HEK293 (cell line): ENCODE results near the gene SLFNL1.
A peak's percentile ranks its signal among the peaks of the same experiment; 100 is the strongest.

Source experiments
- CTCF ChIA-PET: fragments of 350-600 bp; formaldehyde crosslinking; extraction: SDS; loops from one replicate; lab custom pipeline; 2021; ENCODE audit warnings: antibody characterized with exemption; lab: Yijun Ruan, JAX
- POLR2A ChIA-PET: fragments of 300-600 bp; formaldehyde crosslinking; extraction: SDS; loops from one replicate; lab custom pipeline; 2020; ENCODE audit warnings: antibody characterized with exemption, inconsistent platforms; lab: Yijun Ruan, JAX
- H3K27ac ChIP-seq: fragments of 200-500 bp; sonication (Bioruptor generic); 2 replicates; pipeline ENCODE4 v1.5.1; 2014; ENCODE audit warnings: low read depth, low read length, control low read depth, inconsistent platforms; ENCODE audit errors: extremely low read depth
- H3K36me3 ChIP-seq, 2 experiments: fragments of 200-500 bp in 1 of 2; sonication (Bioruptor generic) in 1 of 2; 1 replicate in 1 of 2; 2 replicates in 1 of 2; pipeline ENCODE4 v1.5.1; 2014 to 2017; ENCODE audit warnings: inconsistent platforms in 2 of 2, low read length in 2 of 2; ENCODE audit not compliant: control insufficient read depth in 2 of 2, insufficient read depth in 1 of 2
- H3K4me1 ChIP-seq: fragments of 200-500 bp; sonication (Bioruptor generic); 2 replicates; pipeline ENCODE4 v1.5.1; 2014; ENCODE audit warnings: mild to moderate bottlenecking, low read length, inconsistent platforms; ENCODE audit not compliant: control insufficient read depth, insufficient read depth
- H3K4me3 ChIP-seq: 2 replicates; pipeline ENCODE4 v1.5.1; 2011; ENCODE audit warnings: low read depth, mild to moderate bottlenecking, control low read depth, low read length, moderate library complexity
- H3K9me3 ChIP-seq: fragments of 200-500 bp; sonication (Bioruptor generic); 2 replicates; pipeline ENCODE4 v1.5.1; 2014; ENCODE audit warnings: low read depth, low read length, inconsistent platforms; ENCODE audit not compliant: control insufficient read depth, insufficient read depth
- GFI1B ChIP-seq: fragments of 450-650 bp; formaldehyde crosslinking; IDR thresholded peaks from 2 replicates; pipeline ENCODE4 v1.5.1; 2016; ENCODE audit warnings: missing biosample characterization, missing genetic modification characterization
- GLIS2 ChIP-seq: fragments of 450-650 bp; formaldehyde crosslinking; IDR thresholded peaks from 2 replicates; pipeline ENCODE4 v1.5.1; 2016; ENCODE audit warnings: missing biosample characterization, missing genetic modification characterization
- MEIS1 ChIP-seq: sonication (generic); formaldehyde crosslinking; IDR thresholded peaks from 2 replicates; pipeline ENCODE4 v1.8.1; 2022; ENCODE audit warnings: missing genetic modification reagents, mild to moderate bottlenecking, borderline replicate concordance
- REPIN1 ChIP-seq: fragments of 450-650 bp; formaldehyde crosslinking; IDR thresholded peaks from 2 replicates; pipeline ENCODE4 v1.5.1; 2017; ENCODE audit warnings: missing biosample characterization, missing genetic modification characterization, low read depth
- TSHZ1 ChIP-seq: fragments of 450-650 bp; formaldehyde crosslinking; IDR thresholded peaks from 2 replicates; pipeline ENCODE4 v1.5.1; 2016; ENCODE audit warnings: missing biosample characterization, missing genetic modification characterization, borderline replicate concordance
- ZNF140 ChIP-seq: fragments of 450-650 bp; formaldehyde crosslinking; IDR thresholded peaks from 2 replicates; pipeline ENCODE4 v1.5.1; 2016; ENCODE audit warnings: missing biosample characterization, missing genetic modification characterization
- ZNF175 ChIP-seq: fragments of 450-650 bp; formaldehyde crosslinking; IDR thresholded peaks from 2 replicates; pipeline ENCODE4 v1.5.1; 2016; ENCODE audit warnings: missing biosample characterization, missing genetic modification characterization
- ZNF18 ChIP-seq: fragments of 450-650 bp; formaldehyde crosslinking; IDR thresholded peaks from 2 replicates; pipeline ENCODE4 v1.5.1; 2016; ENCODE audit warnings: missing biosample characterization, missing genetic modification characterization
- ZNF239 ChIP-seq: fragments of 450-650 bp; formaldehyde crosslinking; IDR thresholded peaks from 2 replicates; pipeline ENCODE4 v1.5.1; 2016; ENCODE audit warnings: missing biosample characterization, missing genetic modification characterization
- ZNF266 ChIP-seq: fragments of 450-650 bp; formaldehyde crosslinking; IDR thresholded peaks from 2 replicates; pipeline ENCODE4 v1.5.1; 2016; ENCODE audit warnings: missing biosample characterization, missing genetic modification characterization, low read depth
- ZNF280C ChIP-seq: fragments of 450-650 bp; formaldehyde crosslinking; IDR thresholded peaks from 2 replicates; pipeline ENCODE4 v1.5.1; 2016; ENCODE audit warnings: missing biosample characterization, missing genetic modification characterization
- ZNF423 ChIP-seq: fragments of 450-650 bp; formaldehyde crosslinking; IDR thresholded peaks from 2 replicates; pipeline ENCODE4 v1.5.1; 2016; ENCODE audit warnings: missing biosample characterization, missing genetic modification characterization
- ZNF426 ChIP-seq: fragments of 450-650 bp; formaldehyde crosslinking; IDR thresholded peaks from 2 replicates; pipeline ENCODE4 v1.5.1; 2017; ENCODE audit warnings: missing biosample characterization, missing genetic modification characterization, mild to moderate bottlenecking, inconsistent platforms, moderate library complexity
- ZNF548 ChIP-seq: fragments of 450-650 bp; formaldehyde crosslinking; IDR thresholded peaks from 2 replicates; pipeline ENCODE4 v1.5.1; 2016; ENCODE audit warnings: missing biosample characterization, missing genetic modification characterization
- ZNF596 ChIP-seq: fragments of 450-650 bp; IDR thresholded peaks from 2 replicates; pipeline ENCODE4 v1.5.0; 2018; ENCODE audit warnings: missing biosample characterization, mild to moderate bottlenecking, missing genetic modification characterization, moderate library complexity
- ZNF610 ChIP-seq: fragments of 450-650 bp; formaldehyde crosslinking; IDR thresholded peaks from 2 replicates; pipeline ENCODE4 v1.5.1; 2016; ENCODE audit warnings: missing biosample characterization, missing genetic modification characterization, borderline replicate concordance
- ZNF624 ChIP-seq: fragments of 450-650 bp; formaldehyde crosslinking; IDR thresholded peaks from 2 replicates; pipeline ENCODE4 v1.5.1; 2017; ENCODE audit warnings: missing biosample characterization, missing genetic modification characterization
- ZNF626 ChIP-seq: fragments of 450-650 bp; sonication (Bioruptor Pico); formaldehyde crosslinking; IDR thresholded peaks from 2 replicates; pipeline ENCODE4 v1.5.1; 2018; ENCODE audit warnings: missing biosample characterization, missing genetic modification characterization, inconsistent platforms
- ZNF629 ChIP-seq: fragments of 450-650 bp; formaldehyde crosslinking; IDR thresholded peaks from 2 replicates; pipeline ENCODE4 v1.5.1; 2017; ENCODE audit warnings: missing biosample characterization, missing genetic modification characterization
- ZNF692 ChIP-seq: fragments of 450-650 bp; formaldehyde crosslinking; IDR thresholded peaks from 2 replicates; pipeline ENCODE4 v1.5.1; 2016; ENCODE audit warnings: missing biosample characterization, missing genetic modification characterization
- ZNF830 ChIP-seq: fragments of 450-650 bp; IDR thresholded peaks from 2 replicates; pipeline ENCODE4 v1.5.0; 2018; ENCODE audit warnings: missing biosample characterization, missing genetic modification characterization, low read depth, mild to moderate bottlenecking, moderate library complexity
- ZSCAN23 ChIP-seq: fragments of 450-650 bp; formaldehyde crosslinking; IDR thresholded peaks from 2 replicates; pipeline ENCODE4 v1.5.1; 2016; ENCODE audit warnings: missing biosample characterization, missing genetic modification characterization

The SLFNL1 gene

GRCh38 chr1:41021526-41022308, at the start of gene SLFNL1 (continued):
- no peak for TF ChIP-seq ZNF18 (tag by site-specific recombination)
- TF ChIP-seq ZNF830, result no peak
- TF ChIP-seq ZNF624 (tag by site-specific recombination), result no peak
- peak; percentile 95 for TF ChIP-seq ZNF692
- no peak for TF ChIP-seq GLIS2 (tag by site-specific recombination)
- TF ChIP-seq ZNF548 (tag by site-specific recombination), result no peak
- TF ChIP-seq ZNF426, result no peak
- no peak for TF ChIP-seq ZNF266 (tag by site-specific recombination)
- TF ChIP-seq ZNF239, result no peak
- no peak for TF ChIP-seq ZNF626

- no peak overlapping the region for H3K4me3 ChIP-seq
- H3K36me3 ChIP-seq, result peaks cover 5 to 53% of the 10 kb centered on the region in 2 experiments
- CTCF ChIA-PET, result no interaction called here
- TF ChIP-seq ZNF629 (no peak), REPIN1 (tag by site-specific recombination) (no peak), ZNF830 (no peak), ZSCAN23 (tag by site-specific recombination) (no peak), ZNF175 (no peak), ZNF280C (tag by site-specific recombination) (no peak), ZNF140 (no peak), TSHZ1 (no peak), ZNF596 (tag by site-specific recombination) (no peak), ZNF610 (tag by site-specific recombination) (no peak), GFI1B (no peak), MEIS1 (no peak), ZNF423 (tag by site-specific recombination) (no peak)
- TF ChIP-seq, all 188 proteins: peak for 0
- Histone ChIP-seq H3K9me3 (no peaks in the 10 kb centered on the region), H3K27ac (no peak overlapping the region), H3K4me1 (no peaks in the 10 kb centered on the region)
- POLR2A ChIA-PET, result no interaction called here
Observed at GRCh38 chr1:41056907-41057306, 35.4 kb upstream of the SLFNL1 start.
